B cell (primary cell): Measurements from ENCODE around the gene IQSEC3.

Experiments
- CTCF ChIP-seq: fragments of 200-600 bp; IDR thresholded peaks from one replicate; pipeline ENCODE4 v1.8.0; 2022; ENCODE audit warnings: antibody characterized with exemption, mild to moderate bottlenecking
- EZH2 ChIP-seq: IDR thresholded peaks from 2 replicates; pipeline ENCODE4 v1.6.1; 2012; ENCODE audit warnings: borderline replicate concordance, low read depth, mild to moderate bottlenecking, moderate library complexity, low read length; ENCODE audit not compliant: insufficient read depth, poor library complexity, severe bottlenecking

GRCh38 chr12:203462-204260 lies 137.1 kb downstream of the IQSEC3 start:
- TF ChIP-seq CTCF (no peak), EZH2 (no peak)
